ENCODE data around the gene RAB40B. TPM values are rescaled to one million over a fixed set of nuclear protein-coding genes. Genes with fewer than 3 reads are reported as not detected.

The RAB40B gene
- total RNA-seq, 1 donor from 2014 or later, result 31.9 TPM

GRCh38 chr17:82605939-82606600, 92.4 kb downstream of the RAB40B start:
- no peak for DNase-seq (ENCODE audit: low spot score)
- intact Hi-C loops (cut with DNase I), result no loop called here

Small RNAs within 50 kb of the gene (microRNA-seq; reads per million reads assigned to microRNA genes)
- 1.8 reads per million for gene MIR4525

Other genes with a start within 250 kb of the RAB40B start
- 37.4 TPM for gene CYBC1, start 247.9 kb downstream of the RAB40B start, total RNA-seq
- 49.8 TPM for gene NARF, start 240.0 kb downstream of the RAB40B start, total RNA-seq
- 40.2 TPM for gene FOXK2, start 179.0 kb downstream of the RAB40B start, total RNA-seq
- gene WDR45B, start 50.3 kb downstream of the RAB40B start, total RNA-seq, result 45.4 TPM
- gene FN3KRP, start 18.0 kb upstream of the RAB40B start, total RNA-seq, result 16.2 TPM
- gene FN3K, start 36.9 kb upstream of the RAB40B start, total RNA-seq, result 82.4 TPM
- 67.3 TPM for gene TBCD, start 53.4 kb upstream of the RAB40B start, total RNA-seq
- gene ZNF750, start 141.3 kb upstream of the RAB40B start, total RNA-seq, result not detected